HepG2 (cell line): Measurements from ENCODE around the gene SPG7. TPM values are rescaled to one million over a fixed set of nuclear protein-coding genes. Genes with fewer than 3 reads are reported as not detected.

Experiments
- ATAC-seq: fragments of 200-7000 bp; cut with Tn5 transposase; 3 replicates; pipeline ENCODE4 v1.9.1; 2020; ENCODE audit warnings: mild to moderate bottlenecking, moderate library complexity
- BruUV-seq: library from RNA; stranded (reverse); fragments of 400-500 nt; replicated peaks from 2 replicates; lab custom pipeline; 2021; lab: Mats Ljungman, UMichigan
- CTCF ChIA-PET: fragments of 300-600 bp; formaldehyde crosslinking; extraction: SDS; loops from one replicate; lab custom pipeline; 2021; ENCODE audit warnings: low total read pairs, inconsistent platforms, low intra/inter-chr PET ratio; lab: Yijun Ruan, JAX
- POLR2A ChIA-PET: fragments of 350-600 bp; sonication (Branson Sonifier 250); formaldehyde crosslinking; loops from one replicate; lab custom pipeline; 2020; ENCODE audit warnings: antibody characterized with exemption, inconsistent platforms; lab: Yijun Ruan, JAX
- DNase-seq: peaks from one replicate; pipeline ENCODE4 v3.0.0-alpha.2; 2015; ENCODE audit warnings: low spot score
- FAIRE-seq: peaks from 3 replicates; lab custom pipeline; 2011; peaks lifted over from hg19 to GRCh38; lab: Jason Lieb, UNC
- H2AFZ ChIP-seq: one replicate; pipeline ENCODE4 v1.6.1; 2011; ENCODE audit warnings: low read length, inconsistent platforms
- H3K27ac ChIP-seq: fragments of 300-600 bp; 3 replicates; pipeline ENCODE4 v1.8.0; 2011; ENCODE audit warnings: mixed run types, mild to moderate bottlenecking, mixed read lengths, low read length, inconsistent platforms; ENCODE audit not compliant: insufficient read depth; ENCODE audit errors: extremely low read length
- H3K27me3 ChIP-seq, 2 experiments: fragments of 200-600 bp in 1 of 2; 2 replicates in 1 of 2; 3 replicates in 1 of 2; pipeline versions ENCODE4 v1.6.0 to v1.8.0; 2011; ENCODE audit warnings: low read length in 2 of 2, mild to moderate bottlenecking in 2 of 2, moderate library complexity in 2 of 2, inconsistent platforms in 1 of 2; ENCODE audit not compliant: insufficient read depth in 2 of 2, control insufficient read depth in 1 of 2
- H3K36me3 ChIP-seq, 2 experiments: fragments of 200-600 bp in 1 of 2; replicated peaks in 1 of 2; 2 replicates in 1 of 2; 3 replicates in 1 of 2; pipeline versions ENCODE4 v1.5.1 to v1.8.0; 2011; ENCODE audit warnings: low read length in 2 of 2, inconsistent platforms in 1 of 2; ENCODE audit not compliant: insufficient read depth in 2 of 2, control insufficient read depth in 1 of 2
- H3K4me1 ChIP-seq: 2 replicates; pipeline ENCODE4 v1.5.1; 2012; ENCODE audit warnings: low read length, inconsistent platforms; ENCODE audit not compliant: insufficient read depth
- H3K4me2 ChIP-seq: 2 replicates; pipeline ENCODE4 v1.6.0; 2011; ENCODE audit warnings: low read depth, low read length, inconsistent platforms
- H3K4me3 ChIP-seq, 3 experiments: fragments of 200-600 bp in 1 of 3; sonication (generic), shearing (Covaris generic) in 1 of 3; replicated peaks in 1 of 3; 2 replicates each; pipeline ENCODE4 v1.5.1; 2011 to 2016; ENCODE audit warnings: low read length in 3 of 3, inconsistent platforms in 2 of 3, low read depth in 2 of 3, mild to moderate bottlenecking in 2 of 3, control low read depth in 1 of 3, mixed read lengths in 1 of 3; ENCODE audit not compliant: insufficient read depth in 1 of 3
- H3K79me2 ChIP-seq: one replicate; pipeline ENCODE4 v1.6.1; 2011; ENCODE audit warnings: low read length, inconsistent platforms; ENCODE audit not compliant: insufficient read depth
- H3K9ac ChIP-seq: 2 replicates; pipeline ENCODE4 v1.6.0; 2011; ENCODE audit warnings: mild to moderate bottlenecking, low read depth, low read length, inconsistent platforms; ENCODE audit not compliant: insufficient read depth
- H3K9me3 ChIP-seq: 2 replicates; pipeline ENCODE4 v1.5.1; 2012; ENCODE audit warnings: mild to moderate bottlenecking, low read length
- H4K20me1 ChIP-seq: 2 replicates; pipeline ENCODE4 v1.6.0; 2011; ENCODE audit warnings: inconsistent platforms, mild to moderate bottlenecking, low read length, moderate library complexity; ENCODE audit not compliant: insufficient read depth
- AGO2 ChIP-seq: fragments of 200-400 bp; formaldehyde crosslinking; optimal IDR thresholded peaks from 2 replicates; pipeline ENCODE3; 2017; ENCODE audit warnings: mild to moderate bottlenecking, low read depth, low read length, moderate library complexity
- CHD2 ChIP-seq: IDR thresholded peaks from 2 replicates; pipeline ENCODE4 v1.6.1; 2011; ENCODE audit warnings: low read depth, low read length, improper control_type of control experiment
- HNF4G ChIP-seq, 2 experiments: sonication (generic) in 1 of 2; formaldehyde crosslinking in 1 of 2; IDR thresholded peaks; 2 replicates each; pipeline versions ENCODE4 v1.4.0 to v1.6.1; 2011 to 2020; ENCODE audit warnings: borderline replicate concordance in 2 of 2, low read depth in 2 of 2, mild to moderate bottlenecking in 2 of 2, low read length in 1 of 2, missing genetic modification reagents in 1 of 2, moderate library complexity in 1 of 2
- JARID2 ChIP-seq: sonication (generic); formaldehyde crosslinking; IDR thresholded peaks from 2 replicates; pipeline ENCODE4 v1.8.1; 2023; ENCODE audit warnings: missing genetic modification reagents, inconsistent platforms; ENCODE audit not compliant: insufficient replicate concordance
- KLF11 ChIP-seq: IDR thresholded peaks from 2 replicates; pipeline ENCODE4 v1.6.1; 2016; ENCODE audit warnings: missing compliant biosample characterization
- MAFK ChIP-seq, 2 experiments: IDR thresholded peaks in 1 of 2; conservative IDR thresholded peaks in 1 of 2; 2 replicates each; pipeline ENCODE4 v1.6.1; 2011; ENCODE audit warnings: improper control_type of control experiment in 2 of 2, low read length in 2 of 2
- RBM22 ChIP-seq: fragments of 200-400 bp; formaldehyde crosslinking; optimal IDR thresholded peaks from 2 replicates; pipeline ENCODE3; 2017; ENCODE audit warnings: mild to moderate bottlenecking, low read length, moderate library complexity
- SRSF4 ChIP-seq: fragments of 200-400 bp; formaldehyde crosslinking; IDR thresholded peaks from one replicate; pipeline ENCODE4 v1.6.1; 2018; ENCODE audit warnings: mild to moderate bottlenecking, low read depth, low read length, moderate library complexity; ENCODE audit not compliant: poor library complexity, severe bottlenecking
- TAF15 ChIP-seq: fragments of 200-400 bp; formaldehyde crosslinking; IDR thresholded peaks from one replicate; pipeline ENCODE4 v1.6.1; 2018; ENCODE audit warnings: mild to moderate bottlenecking, low read depth, low read length; ENCODE audit not compliant: poor library complexity, severe bottlenecking
- TFDP2 ChIP-seq: sonication (generic); formaldehyde crosslinking; IDR thresholded peaks from 2 replicates; pipeline ENCODE4 v1.4.0; 2020; ENCODE audit warnings: missing genetic modification reagents
- ZBTB34 ChIP-seq: sonication (generic); formaldehyde crosslinking; IDR thresholded peaks from 2 replicates; pipeline ENCODE4 v1.8.0; 2022; ENCODE audit warnings: mild to moderate bottlenecking, missing genetic modification reagents
- ZNF263 ChIP-seq: sonication (generic); formaldehyde crosslinking; IDR thresholded peaks from 2 replicates; pipeline ENCODE4 v1.4.0; 2020; ENCODE audit warnings: missing genetic modification reagents
- ZNF446 ChIP-seq: sonication (generic); formaldehyde crosslinking; IDR thresholded peaks from 2 replicates; pipeline ENCODE4 v1.5.0; 2020; ENCODE audit warnings: mild to moderate bottlenecking, missing genetic modification reagents
- WGBS: methylation state at CpG from one replicate; pipeline ENCODE4 v1.1.6; 2017; ENCODE audit warnings: low lambda C conversion rate; 5-methylcytosine and 5-hydroxymethylcytosine counted together
- in situ Hi-C: cut with HindIII; loops from 2 replicates; pipeline ENCODE4 v1.10.0; 2017; ENCODE audit warnings: low pct_unique_long_range_greater_than_20kb; ENCODE audit not compliant: extremely low pct_ligation_motif_present
- intact Hi-C: fragments of 100-400 bp; cut with micrococcal nuclease; formaldehyde crosslinking; loops from one replicate; pipeline ENCODE4 v1.10.0; 2022; ENCODE audit not compliant: unreplicated experiment
- polyA plus RNA-seq, 8 experiments: library from polyadenylated mRNA; depleted of rRNA in 3 of 8; stranded (reverse) in 7 of 8; unstranded in 1 of 8; fragments of >200 nt; fragmentation: Illumina TruSeq in 4 of 8; extraction: Trizol in 4 of 8; gene quantifications; 2 replicates each; pipeline versions ENCODE4 v1.2.1 to v1.2.3, GENCODE V29; 2011 to 2016; ENCODE audit warnings: low read depth in 4 of 8, missing spikeins in 1 of 8, mixed read lengths in 1 of 8; ENCODE audit not compliant: insufficient read depth in 1 of 8
- total RNA-seq, 5 experiments: library from RNA; depleted of rRNA; stranded (reverse); fragments of >200 nt; fragmentation: Illumina TruSeq; extraction: Trizol; gene quantifications; 2 replicates each; pipeline ENCODE4 v1.2.3, GENCODE V29; 2016; ENCODE audit warnings: low read depth in 1 of 5

Gene SPG7
- total and polyA plus RNA-seq, 2 of the 13 experiments (the other 11 are each of a cell fraction or from before 2014, with no cell fraction given) = 66.0 to 136 TPM

GRCh38 chr16:89541792-89542191, 33.6 kb downstream of the SPG7 start:
- TF ChIP-seq ZNF263 (CRISPR knock-in tag) (0 out of 2 replicates have a peak, but pooled peaks have one; percentile 18), CHD2 (no peak), SRSF4 (no peak), AGO2 (peak; percentile 94), TAF15 (peak; percentile 34)
- no peak for DNase-seq
- ATAC-seq = no peak
- WGBS = 94% methylated on average over 7 of the region's 21 CpGs
- in situ Hi-C loops (no loop called here), intact Hi-C loops (no loop called here)
- H3K9me3 ChIP-seq = no peaks in the 10 kb centered on the region
- H3K27me3 ChIP-seq = no peaks in the 10 kb centered on the region; a peak in 1 of 5 replicates
- H3K79me2 ChIP-seq = no peaks in the 10 kb centered on the region
- BruUV-seq = no TSS peak
- no peak overlapping the region for H3K9ac ChIP-seq
- H4K20me1 ChIP-seq = peaks cover 5% of the 10 kb centered on the region; the same call in 1 of the 2 replicates
- POLR2A ChIA-PET = no interaction called here
- CTCF ChIA-PET = no interaction called here
- H3K4me1 ChIP-seq = peaks cover 34% of the 10 kb centered on the region
- no peak for FAIRE-seq
- no peak overlapping the region for H2AFZ ChIP-seq
- no peak overlapping the region for H3K27ac ChIP-seq
- H3K4me2 ChIP-seq = no peak overlapping the region
- no peak overlapping the region for H3K4me3 ChIP-seq
- peaks cover 25 to 30% of the 10 kb centered on the region in 2 experiments for H3K36me3 ChIP-seq

- H3K4me3 ChIP-seq = no peak overlapping the region
- ChIA-PET POLR2A (interaction anchor here (1.2 kb wide), 1 partner anchor 35 kb away, joined by 4 read pairs; the partner anchor contains the start of gene SPG7), CTCF (no interaction called here)
- H3K36me3 ChIP-seq = peaks cover 19 to 38% of the 10 kb centered on the region in 2 experiments; a peak in 4 of 5 replicates
- no TSS peak for BruUV-seq
- H3K27me3 ChIP-seq = no peaks in the 10 kb centered on the region; a peak in 1 of 5 replicates
- ATAC-seq = no peak
- peak overlapping the region; percentile 87 for H3K27ac ChIP-seq
- peak overlapping the region; percentile 96; the same call in 1 of the 2 replicates for H3K4me2 ChIP-seq
- no peak overlapping the region for H2AFZ ChIP-seq
- no peak overlapping the region for H3K9ac ChIP-seq
- H3K79me2 ChIP-seq = no peaks in the 10 kb centered on the region
- intact Hi-C loops = no loop called here
- no peaks in the 10 kb centered on the region for H3K9me3 ChIP-seq
- TF ChIP-seq TFDP2 (CRISPR knock-in tag) (no peak), KLF11 (no peak), ZNF446 (CRISPR knock-in tag) (0 out of 2 replicates have a peak, but pooled peaks have one; percentile 12), JARID2 (CRISPR knock-in tag) (peak; percentile 7), MAFK (conservative IDR thresholded peaks at IDR 0.05 in 1 of 2, IDR thresholded peaks at IDR 0.05 in 1 of 2; ENCODE audit: low read length in 2 of 2) (no peak), RBM22 (peak; percentile 71), ZBTB34 (CRISPR knock-in tag) (no peak), HNF4G (IDR thresholded peaks at IDR 0.05; ENCODE audit: borderline replicate concordance, low read depth, low read length) (no peak), HNF4G (CRISPR knock-in tag; IDR thresholded peaks at IDR 0.05; ENCODE audit: borderline replicate concordance, low read depth) (no peak)
- TF ChIP-seq, all 625 proteins: peak for 3
- Histone ChIP-seq H3K4me1 (peaks cover 35% of the 10 kb centered on the region), H4K20me1 (peaks cover 5% of the 10 kb centered on the region; the same call in 1 of the 2 replicates)
- DNase-seq (no peak), FAIRE-seq (no peak)
- in situ Hi-C loops = no loop called here
- WGBS = 93% methylated on average over 11 of the region's 11 CpGs
Observed at GRCh38 chr16:89544113-89544512, 35.9 kb downstream of the SPG7 start.
